Measurements from ENCODE around the gene TSPAN9.

- TF ChIP-seq, protein P1, sequence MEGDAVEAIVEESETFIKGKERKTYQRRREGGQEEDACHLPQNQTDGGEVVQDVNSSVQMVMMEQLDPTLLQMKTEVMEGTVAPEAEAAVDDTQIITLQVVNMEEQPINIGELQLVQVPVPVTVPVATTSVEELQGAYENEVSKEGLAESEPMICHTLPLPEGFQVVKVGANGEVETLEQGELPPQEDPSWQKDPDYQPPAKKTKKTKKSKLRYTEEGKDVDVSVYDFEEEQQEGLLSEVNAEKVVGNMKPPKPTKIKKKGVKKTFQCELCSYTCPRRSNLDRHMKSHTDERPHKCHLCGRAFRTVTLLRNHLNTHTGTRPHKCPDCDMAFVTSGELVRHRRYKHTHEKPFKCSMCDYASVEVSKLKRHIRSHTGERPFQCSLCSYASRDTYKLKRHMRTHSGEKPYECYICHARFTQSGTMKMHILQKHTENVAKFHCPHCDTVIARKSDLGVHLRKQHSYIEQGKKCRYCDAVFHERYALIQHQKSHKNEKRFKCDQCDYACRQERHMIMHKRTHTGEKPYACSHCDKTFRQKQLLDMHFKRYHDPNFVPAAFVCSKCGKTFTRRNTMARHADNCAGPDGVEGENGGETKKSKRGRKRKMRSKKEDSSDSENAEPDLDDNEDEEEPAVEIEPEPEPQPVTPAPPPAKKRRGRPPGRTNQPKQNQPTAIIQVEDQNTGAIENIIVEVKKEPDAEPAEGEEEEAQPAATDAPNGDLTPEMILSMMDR (IDR thresholded peaks at IDR 0.05; ENCODE audit: low read length), result no peak
- no peak for TF ChIP-seq EZH2 (IDR thresholded peaks at IDR 0.05; ENCODE audit: borderline replicate concordance, low read length)
Measured at GRCh38 chr12:3097186-3097804, 20.1 kb downstream of the TSPAN9 start.

Data from OCI-LY1 (cell line).